ENCODE results near the gene RARS2. TPM values are rescaled to one million over a fixed set of nuclear protein-coding genes. Genes with fewer than 3 reads are reported as not detected.
"Not testable (repeated sequence)": the region's sequence is repeated elsewhere in the genome, so short reads cannot be mapped to it uniquely, and the experiment has no call there.

RARS2 gene, protein sequence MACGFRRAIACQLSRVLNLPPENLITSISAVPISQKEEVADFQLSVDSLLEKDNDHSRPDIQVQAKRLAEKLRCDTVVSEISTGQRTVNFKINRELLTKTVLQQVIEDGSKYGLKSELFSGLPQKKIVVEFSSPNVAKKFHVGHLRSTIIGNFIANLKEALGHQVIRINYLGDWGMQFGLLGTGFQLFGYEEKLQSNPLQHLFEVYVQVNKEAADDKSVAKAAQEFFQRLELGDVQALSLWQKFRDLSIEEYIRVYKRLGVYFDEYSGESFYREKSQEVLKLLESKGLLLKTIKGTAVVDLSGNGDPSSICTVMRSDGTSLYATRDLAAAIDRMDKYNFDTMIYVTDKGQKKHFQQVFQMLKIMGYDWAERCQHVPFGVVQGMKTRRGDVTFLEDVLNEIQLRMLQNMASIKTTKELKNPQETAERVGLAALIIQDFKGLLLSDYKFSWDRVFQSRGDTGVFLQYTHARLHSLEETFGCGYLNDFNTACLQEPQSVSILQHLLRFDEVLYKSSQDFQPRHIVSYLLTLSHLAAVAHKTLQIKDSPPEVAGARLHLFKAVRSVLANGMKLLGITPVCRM
- total RNA-seq (65.7 TPM), polyA plus RNA-seq (24.8 TPM)

DNA sequence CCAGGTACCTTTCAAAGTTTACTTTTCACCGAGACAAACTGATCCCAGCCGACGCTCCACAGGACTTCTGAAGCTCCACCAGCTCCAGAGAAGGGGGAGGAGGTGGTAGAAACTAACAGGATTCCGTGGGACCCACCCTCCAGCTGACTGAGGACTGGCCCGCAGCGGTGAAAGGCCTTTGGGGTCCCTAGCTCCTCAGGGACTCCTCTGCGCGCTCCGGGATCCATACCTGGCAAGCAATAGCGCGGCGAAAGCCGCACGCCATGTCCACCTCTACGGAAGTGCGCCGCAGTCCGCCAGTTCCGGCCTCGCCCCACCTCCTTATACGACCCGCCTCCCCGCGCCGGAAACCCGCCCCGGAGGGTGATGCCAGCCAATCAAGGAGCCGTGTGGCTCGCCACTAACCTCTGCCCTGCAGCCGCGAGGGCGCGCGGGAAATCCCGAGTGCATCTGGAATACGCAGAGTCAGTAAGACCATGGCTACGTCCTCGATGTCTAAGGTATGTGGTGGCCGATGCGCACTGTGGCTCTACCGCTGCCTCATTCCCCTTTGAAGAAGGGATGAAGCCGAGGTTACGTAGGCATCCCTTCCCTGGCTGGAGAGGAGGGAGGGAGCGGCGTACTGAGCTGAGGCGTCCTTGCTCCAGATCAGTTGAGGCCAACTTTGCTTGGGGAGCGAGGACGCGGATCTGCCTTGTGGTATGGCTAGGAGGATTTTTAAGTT is at the start of gene RARS2, which contains the start of gene ORC3:
Gene RARS2, minus strand, starts transcription at position 295 of the 724 bp plus-strand sequence. Its CDS starts 30 bp downstream, at position 265.
Gene ORC3, plus strand, starts transcription at position 443 of the 724 bp plus-strand sequence. Its CDS starts 34 bp downstream, at position 477.
- under 1% methylated on average over 49 of the region's 49 CpGs for WGBS
- Histone ChIP-seq H3K36me3 (ENCODE audit: insufficient read depth) (peaks cover 3% of the 10 kb centered on the region), H3K4me1 (ENCODE audit: insufficient read depth) (peaks cover 4% of the 10 kb centered on the region), H3K27ac (ENCODE audit: low read depth) (peak within 1 kb of the TSS; percentile 84), H3K4me3 (ENCODE audit: low read depth, low read length) (peak within 1 kb of the TSS; percentile 77)
- peak; percentile 87 for DNase-seq (ENCODE audit: extremely low spot score)

DNA sequence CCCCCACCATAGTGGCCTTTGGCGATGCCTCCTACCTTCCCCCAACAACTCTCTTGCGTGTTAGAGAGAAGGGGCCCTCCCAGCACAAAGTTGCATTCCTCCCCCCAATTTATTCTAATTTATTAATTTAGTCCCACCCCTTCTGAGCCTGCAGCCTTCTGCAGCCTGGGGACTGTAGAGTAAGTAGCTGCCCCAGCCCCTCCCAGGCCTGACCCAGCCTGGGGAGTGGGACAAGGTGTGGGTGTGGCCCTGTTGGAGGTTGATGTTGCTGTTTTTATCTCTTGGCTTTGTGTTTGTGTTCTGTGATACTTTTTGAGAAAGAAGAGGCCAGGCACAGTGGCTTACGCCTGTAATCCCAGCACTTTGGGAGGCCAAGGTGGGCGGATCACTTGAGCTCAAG is 49.6 kb upstream of the RARS2 start:
- Histone ChIP-seq H3K27ac (ENCODE audit: low read depth) (no peak overlapping the region), H3K4me3 (ENCODE audit: low read depth, low read length) (no peak overlapping the region), H3K36me3 (ENCODE audit: insufficient read depth) (no peaks in the 10 kb centered on the region), H3K4me1 (ENCODE audit: insufficient read depth) (no peaks in the 10 kb centered on the region)
- DNase-seq (ENCODE audit: extremely low spot score), result no peak
- over 99% methylated on average over 4 of the region's 4 CpGs for WGBS

DNA sequence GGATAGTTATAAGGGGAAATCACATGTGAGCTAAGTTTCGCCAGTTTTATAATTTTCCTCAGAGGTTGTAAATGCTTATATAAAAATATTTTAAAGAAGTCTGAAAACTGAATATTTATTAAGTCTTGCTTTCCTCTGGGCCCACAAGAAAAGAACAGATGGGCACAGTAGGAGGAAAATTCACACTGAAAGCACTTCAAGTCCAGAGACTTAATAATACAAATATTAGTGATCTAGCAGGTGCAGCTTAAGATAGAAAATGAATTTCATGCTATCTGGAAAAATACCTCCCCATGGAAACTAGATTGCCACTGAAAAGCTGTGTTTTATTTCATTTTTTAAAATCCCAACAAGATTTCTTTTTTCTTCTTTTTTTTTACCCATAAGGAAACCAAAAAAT is 47.3 kb upstream of the RARS2 start:
- Histone ChIP-seq H3K27ac (ENCODE audit: low read depth) (no peak overlapping the region), H3K36me3 (ENCODE audit: insufficient read depth) (no peaks in the 10 kb centered on the region), H3K4me1 (ENCODE audit: insufficient read depth) (no peaks in the 10 kb centered on the region), H3K4me3 (ENCODE audit: low read depth, low read length) (no peak overlapping the region)
- DNase-seq (ENCODE audit: extremely low spot score), result no peak
- WGBS, result 94% methylated on average over 1 of the region's 1 CpG

DNA sequence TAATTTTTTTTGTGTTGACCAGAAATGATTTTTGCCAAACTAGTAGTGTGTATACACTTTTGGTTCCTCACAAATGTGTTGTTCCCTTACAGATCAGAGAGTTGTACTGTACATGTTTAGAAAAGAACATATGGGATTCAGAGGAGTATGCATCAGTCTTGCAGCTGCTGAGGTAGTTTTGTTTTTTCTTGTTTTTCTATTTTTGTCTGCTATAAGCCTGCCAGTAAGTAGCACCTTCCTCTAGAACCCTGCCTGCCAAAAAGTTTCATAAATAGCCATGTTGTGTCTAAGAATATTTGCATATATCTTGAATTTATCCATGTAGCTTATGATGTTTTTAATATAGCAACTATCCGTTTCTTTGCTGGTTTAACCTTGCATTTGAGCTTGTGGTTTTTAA is 46.5 kb upstream of the RARS2 start:
- H3K27ac ChIP-seq (ENCODE audit: low read depth), result no peak overlapping the region
- DNase-seq (ENCODE audit: extremely low spot score), result no peak
- H3K4me1 ChIP-seq (ENCODE audit: insufficient read depth), result no peaks in the 10 kb centered on the region
- no peak overlapping the region for H3K4me3 ChIP-seq (ENCODE audit: low read depth, low read length)
- 73% methylated on average over 1 of the region's 1 CpG for WGBS
- H3K36me3 ChIP-seq (ENCODE audit: insufficient read depth), result no peaks in the 10 kb centered on the region

DNA sequence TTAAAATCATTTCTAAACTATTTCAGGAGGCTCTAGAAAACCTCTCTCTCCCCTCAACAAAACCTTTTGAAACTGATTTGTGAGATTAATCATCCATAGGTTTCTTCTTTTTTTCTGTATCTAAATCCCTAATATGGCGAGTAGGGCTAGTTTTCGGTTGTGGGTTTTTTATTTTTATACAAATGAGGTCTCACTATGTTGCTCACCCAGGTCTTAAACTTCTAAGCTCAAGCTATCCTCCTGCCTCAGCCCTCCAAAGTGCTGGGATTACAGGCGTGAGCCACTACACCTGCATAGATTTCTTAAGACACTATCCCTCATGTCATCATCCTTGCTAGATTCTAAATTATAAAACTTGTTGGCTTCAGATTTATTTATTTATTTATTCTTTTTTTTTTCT is 44.1 kb upstream of the RARS2 start:
- Histone ChIP-seq H3K4me3 (ENCODE audit: low read depth, low read length) (no peak overlapping the region), H3K4me1 (ENCODE audit: insufficient read depth) (no peaks in the 10 kb centered on the region), H3K27ac (ENCODE audit: low read depth) (no peak overlapping the region), H3K36me3 (ENCODE audit: insufficient read depth) (peaks cover 2% of the 10 kb centered on the region)
- WGBS, result 94% methylated on average over 3 of the region's 3 CpGs
- DNase-seq (ENCODE audit: extremely low spot score), result no peak

DNA sequence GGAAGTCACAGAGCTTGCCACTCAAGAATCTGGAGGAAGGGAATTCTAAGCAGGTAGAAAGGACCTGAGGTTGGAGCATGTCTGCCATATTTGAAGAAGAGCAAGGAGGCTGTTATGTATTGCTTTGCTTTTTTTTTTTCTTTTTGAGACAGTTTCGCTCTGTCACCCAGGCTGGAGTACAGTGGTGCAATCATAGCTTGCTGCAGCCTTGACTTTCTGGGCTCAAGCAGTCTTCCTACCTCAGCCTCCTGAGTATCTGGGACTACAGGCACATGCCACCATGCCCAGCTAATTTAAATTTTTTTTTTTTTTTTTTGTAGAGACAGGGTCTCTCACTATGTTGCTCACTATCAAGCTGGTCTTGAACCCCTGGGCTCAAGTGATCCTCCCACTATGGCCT is 41.0 kb upstream of the RARS2 start:
- 100% methylated on average over 1 of the region's 1 CpG for WGBS
- Histone ChIP-seq H3K4me3 (ENCODE audit: low read depth, low read length) (no peak overlapping the region), H3K36me3 (ENCODE audit: insufficient read depth) (peaks cover 2% of the 10 kb centered on the region), H3K27ac (ENCODE audit: low read depth) (no peak overlapping the region), H3K4me1 (ENCODE audit: insufficient read depth) (no peaks in the 10 kb centered on the region)
- DNase-seq (ENCODE audit: extremely low spot score), result no peak

DNA sequence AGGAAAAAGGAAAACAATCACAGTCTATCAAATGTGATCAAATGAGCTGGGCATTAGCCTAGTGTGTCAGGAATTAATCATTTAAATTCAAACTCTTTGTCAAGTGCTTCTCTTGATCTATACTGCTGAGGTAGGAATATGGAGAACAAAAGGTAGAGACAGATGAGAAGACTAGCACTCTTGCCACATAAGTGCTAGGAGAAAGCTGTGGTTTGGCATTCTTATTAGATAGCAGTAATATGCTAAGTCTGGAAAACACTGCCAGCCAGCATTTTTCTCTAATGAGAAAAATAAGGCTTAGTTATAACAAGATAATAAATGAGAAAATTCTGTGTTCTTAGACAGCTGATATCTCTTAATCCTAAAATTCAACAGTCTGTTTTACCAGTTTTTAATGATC is 39.1 kb upstream of the RARS2 start:
- Histone ChIP-seq H3K27ac (ENCODE audit: low read depth) (no peak overlapping the region), H3K36me3 (ENCODE audit: insufficient read depth) (peaks cover 4% of the 10 kb centered on the region), H3K4me3 (ENCODE audit: low read depth, low read length) (no peak overlapping the region), H3K4me1 (ENCODE audit: insufficient read depth) (no peaks in the 10 kb centered on the region)
- DNase-seq (ENCODE audit: extremely low spot score), result no peak

DNA sequence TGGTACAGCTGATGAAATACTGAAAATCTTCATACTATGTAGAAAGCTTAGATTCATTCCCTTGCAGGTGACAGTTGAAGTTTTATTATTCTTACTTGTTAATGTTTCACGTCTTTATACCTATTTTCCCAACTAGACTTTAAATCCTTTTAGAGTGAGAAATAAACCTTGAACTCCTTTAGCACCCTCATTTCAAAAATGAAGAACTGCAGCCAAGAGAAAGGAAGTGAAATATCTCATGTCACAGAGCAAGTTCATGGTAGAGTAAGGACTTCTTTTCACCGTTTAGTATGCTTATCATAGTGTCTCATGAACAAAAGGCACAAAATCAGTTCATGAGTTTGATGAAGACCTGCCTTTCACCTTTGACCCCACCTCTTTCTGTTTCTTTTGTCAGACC is 38.6 kb upstream of the RARS2 start:
- no peak overlapping the region for H3K4me3 ChIP-seq (ENCODE audit: low read depth, low read length)
- peaks cover 4% of the 10 kb centered on the region for H3K36me3 ChIP-seq (ENCODE audit: insufficient read depth)
- 76% methylated on average over 2 of the region's 2 CpGs for WGBS
- H3K4me1 ChIP-seq (ENCODE audit: insufficient read depth), result no peaks in the 10 kb centered on the region
- no peak for DNase-seq (ENCODE audit: extremely low spot score)
- H3K27ac ChIP-seq (ENCODE audit: low read depth), result no peak overlapping the region

DNA sequence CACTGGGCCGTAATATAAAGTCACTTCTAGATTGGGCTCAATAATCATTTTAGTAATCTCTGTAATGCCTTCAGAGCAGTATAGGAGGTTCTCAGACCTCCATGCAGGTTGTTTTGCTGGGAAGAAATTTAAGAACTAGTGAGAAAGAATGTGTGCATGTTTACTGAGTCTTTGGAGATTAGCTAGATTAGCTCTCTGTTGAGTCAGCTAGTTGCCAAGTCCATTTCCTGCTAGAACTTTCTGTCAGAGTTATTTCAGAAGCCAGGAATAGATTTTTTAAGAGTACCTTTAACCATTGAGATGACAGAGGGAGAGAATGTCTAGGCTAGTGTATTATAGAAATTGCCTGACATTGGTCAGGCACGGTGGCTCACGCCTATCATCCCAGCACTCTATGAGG is 33.5 kb upstream of the RARS2 start:
- Histone ChIP-seq H3K27ac (ENCODE audit: low read depth) (no peak overlapping the region), H3K36me3 (ENCODE audit: insufficient read depth) (peaks cover 2% of the 10 kb centered on the region), H3K4me1 (ENCODE audit: insufficient read depth) (no peaks in the 10 kb centered on the region), H3K4me3 (ENCODE audit: low read depth, low read length) (no peak overlapping the region)
- WGBS, result 89% methylated on average over 3 of the region's 3 CpGs
- DNase-seq (ENCODE audit: extremely low spot score), result no peak

DNA sequence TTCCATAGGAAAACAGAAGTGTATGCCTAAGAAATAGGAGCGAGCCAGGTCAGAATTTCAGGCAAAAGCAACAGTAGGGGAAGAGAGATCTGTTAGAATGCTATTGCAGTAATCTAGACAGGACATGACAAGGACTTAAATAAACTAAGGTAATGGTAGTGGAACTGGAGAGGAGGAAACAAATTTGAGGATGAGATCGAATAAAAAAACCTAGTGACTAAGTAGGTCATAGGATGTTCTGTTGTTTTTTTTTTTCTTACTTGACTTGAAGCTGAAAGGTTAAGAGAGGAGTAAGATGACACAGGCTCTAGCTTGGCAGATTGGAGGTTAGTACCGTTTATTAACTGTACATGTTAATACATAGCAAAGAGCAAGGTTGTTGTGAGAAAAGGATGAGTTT is 28.7 kb upstream of the RARS2 start:
- DNase-seq (ENCODE audit: extremely low spot score), result no peak
- no peaks in the 10 kb centered on the region for H3K36me3 ChIP-seq (ENCODE audit: insufficient read depth)

DNA sequence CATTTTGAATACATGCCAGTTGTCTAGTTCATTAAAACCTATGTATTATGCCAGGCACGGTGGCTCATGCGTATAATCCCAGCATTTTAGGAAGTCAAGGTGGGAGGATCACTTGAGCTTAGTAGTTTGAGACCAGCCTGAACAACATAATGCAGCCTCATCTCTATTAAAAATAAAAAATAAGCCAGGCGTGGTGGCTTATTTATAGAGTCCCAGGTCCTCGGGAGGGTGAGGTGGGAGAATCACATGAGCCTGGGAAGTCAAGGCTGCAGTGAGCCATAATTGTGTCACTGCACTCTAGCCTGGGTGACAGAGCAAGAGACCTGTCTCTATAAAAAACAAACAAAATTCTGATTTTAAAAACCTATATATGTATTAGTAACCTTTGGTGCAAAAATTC is 27.6 kb upstream of the RARS2 start:
- no peaks in the 10 kb centered on the region for H3K4me1 ChIP-seq (ENCODE audit: insufficient read depth)
- DNase-seq (ENCODE audit: extremely low spot score), result no peak
- 94% methylated on average over 4 of the region's 4 CpGs for WGBS
- no peaks in the 10 kb centered on the region for H3K36me3 ChIP-seq (ENCODE audit: insufficient read depth)
- H3K4me3 ChIP-seq (ENCODE audit: low read depth, low read length), result no peak overlapping the region
- no peak overlapping the region for H3K27ac ChIP-seq (ENCODE audit: low read depth)

More for the DNA sequence above, 28.7 kb upstream of the RARS2 start:
- no peak overlapping the region for H3K4me3 ChIP-seq (ENCODE audit: low read depth, low read length)
- H3K27ac ChIP-seq (ENCODE audit: low read depth), result no peak overlapping the region
- H3K4me1 ChIP-seq (ENCODE audit: insufficient read depth), result no peaks in the 10 kb centered on the region
- WGBS, result 88% methylated on average over 3 of the region's 3 CpGs

DNA sequence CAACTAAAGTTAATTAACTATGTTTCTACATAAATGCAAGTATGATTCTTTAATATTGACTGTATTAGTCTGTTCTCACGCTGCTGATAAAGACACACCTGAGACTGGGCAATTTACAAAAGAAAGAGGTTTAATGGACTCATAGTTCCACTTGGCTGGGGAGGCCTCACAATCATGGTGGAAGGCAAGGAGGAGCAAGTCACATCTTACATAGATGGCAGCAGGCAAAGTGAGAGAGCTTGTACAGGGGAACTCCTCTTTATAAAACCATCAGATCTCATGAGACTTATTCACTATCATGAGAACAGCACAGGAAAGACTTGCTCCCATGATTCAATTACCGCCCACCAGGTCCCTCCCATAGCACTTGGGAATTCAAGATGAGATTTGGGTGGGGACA is 23.2 kb upstream of the RARS2 start:
- not testable (repeated sequence) for H3K4me3 ChIP-seq (ENCODE audit: low read depth, low read length); DNase-seq (ENCODE audit: extremely low spot score); H3K36me3 ChIP-seq (ENCODE audit: insufficient read depth); H3K4me1 ChIP-seq (ENCODE audit: insufficient read depth); H3K27ac ChIP-seq (ENCODE audit: low read depth)
- 98% methylated on average over 2 of the region's 2 CpGs for WGBS

DNA sequence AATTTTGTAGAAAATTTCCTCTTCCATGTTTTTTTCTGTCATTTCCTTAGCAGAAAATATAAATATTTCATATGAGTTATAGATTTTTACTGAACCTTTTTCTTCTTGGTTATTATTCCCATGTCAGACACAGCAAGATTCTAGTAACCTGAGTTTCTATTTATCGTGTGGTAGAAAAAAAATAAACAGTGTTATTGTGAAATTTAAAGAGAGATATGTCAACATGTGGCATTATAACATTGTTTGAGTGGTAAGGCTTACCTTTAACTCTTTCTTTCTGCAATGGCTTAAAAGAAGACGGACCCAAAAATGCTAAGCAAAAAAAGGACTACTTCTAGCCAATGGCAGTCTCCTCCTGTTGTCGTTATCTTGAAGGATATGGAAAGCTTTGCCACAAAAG is 19.0 kb upstream of the RARS2 start:
- no peak for DNase-seq (ENCODE audit: extremely low spot score)
- H3K4me3 ChIP-seq (ENCODE audit: low read depth, low read length), result no peak overlapping the region
- H3K27ac ChIP-seq (ENCODE audit: low read depth), result no peak overlapping the region
- 87% methylated on average over 3 of the region's 3 CpGs for WGBS
- H3K36me3 ChIP-seq (ENCODE audit: insufficient read depth), result peaks cover 2% of the 10 kb centered on the region
- H3K4me1 ChIP-seq (ENCODE audit: insufficient read depth), result no peaks in the 10 kb centered on the region

DNA sequence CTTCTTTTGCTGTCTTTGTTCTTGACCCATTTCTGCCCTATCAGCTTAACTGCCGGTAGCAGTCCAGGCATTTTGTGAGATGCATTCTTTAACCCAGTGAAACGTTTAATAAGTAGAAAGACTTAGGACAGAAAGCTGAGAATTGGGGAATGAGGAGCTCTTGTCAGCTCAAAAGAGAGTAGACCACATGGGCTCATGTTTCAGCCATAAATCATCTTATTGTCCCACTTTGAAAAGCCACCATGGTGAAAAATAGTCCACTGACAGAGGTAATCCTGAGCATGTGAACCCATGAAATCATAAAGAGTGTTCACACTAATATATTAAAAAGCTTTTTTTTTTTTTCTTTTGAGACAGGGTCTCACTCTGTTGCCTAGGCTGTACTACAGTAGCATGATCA is 16.4 kb upstream of the RARS2 start:
- Histone ChIP-seq H3K36me3 (ENCODE audit: insufficient read depth) (peaks cover 1% of the 10 kb centered on the region), H3K4me1 (ENCODE audit: insufficient read depth) (no peaks in the 10 kb centered on the region), H3K27ac (ENCODE audit: low read depth) (no peak overlapping the region), H3K4me3 (ENCODE audit: low read depth, low read length) (no peak overlapping the region)
- WGBS, result 68% methylated on average over 2 of the region's 2 CpGs
- DNase-seq (ENCODE audit: extremely low spot score), result no peak

Measured in urinary bladder (tissue), 4 donors.